ENCODE measurements around the gene CCL21.

CCL21 gene

GRCh38 chr9:34665381-34666250 is 44.3 kb downstream of the CCL21 start:
- peak; percentile 90 for DNase-seq

- DNase-seq = no peak
These were observed 44.9 kb downstream of the CCL21 start for GRCh38 chr9:34665067-34665380.

GRCh38 chr9:34664281-34665066 is 45.5 kb downstream of the CCL21 start:
- peak; percentile 88 for DNase-seq

GRCh38 chr9:34663303-34663605 is 46.7 kb downstream of the CCL21 start:
- no peak for DNase-seq

GRCh38 chr9:34662526-34663302 is 47.2 kb downstream of the CCL21 start, which contains the start of gene CCL27:
TSS of gene CCL27 (minus strand) at chr9:34662657. CDS start at chr9:34662633, 24 bp downstream.
- no peak for DNase-seq

- DNase-seq = no peak
These were observed 50.2 kb downstream of the CCL21 start for GRCh38 chr9:34659592-34660253.

Measured in activated CD8-positive, alpha-beta memory T cell treated with anti-CD3 and anti-CD28 coated beads, Interleukin-2, amount 50 U/mL, for 48 hours (primary cell).